Astrocyte (in vitro differentiated cells and primary cell): ENCODE measurements around the gene GRK6. TPM values are rescaled to one million over a fixed set of nuclear protein-coding genes. Genes with fewer than 3 reads are reported as not detected.

Source experiments
- DNase-seq: peaks from one replicate; pipeline ENCODE4 v3.0.0-alpha.2; 2010; ENCODE audit warnings: low read depth
- FAIRE-seq: peaks from 2 replicates; lab custom pipeline; 2011; peaks lifted over from hg19 to GRCh38; lab: Jason Lieb, UNC
- H2AFZ ChIP-seq: 2 replicates; pipeline ENCODE4 v1.6.0; 2012; ENCODE audit warnings: low read depth, low read length, inconsistent platforms
- H3K27ac ChIP-seq: 2 replicates; pipeline ENCODE4 v1.5.1; 2011; ENCODE audit warnings: low read depth, low read length, inconsistent platforms
- H3K27me3 ChIP-seq: 2 replicates; pipeline ENCODE4 v1.6.0; 2011; ENCODE audit warnings: low read length, inconsistent platforms; ENCODE audit not compliant: insufficient read depth
- H3K36me3 ChIP-seq: 2 replicates; pipeline ENCODE4 v1.5.1; 2011; ENCODE audit warnings: low read length, inconsistent platforms; ENCODE audit not compliant: insufficient read depth
- H3K4me1 ChIP-seq: 2 replicates; pipeline ENCODE4 v1.5.1; 2011; ENCODE audit warnings: low read length, inconsistent platforms; ENCODE audit not compliant: insufficient read depth
- H3K4me2 ChIP-seq: 2 replicates; pipeline ENCODE4 v1.6.0; 2012; ENCODE audit warnings: low read length, inconsistent platforms
- H3K4me3 ChIP-seq: 2 replicates; pipeline ENCODE4 v1.5.1; 2011; ENCODE audit warnings: low read depth, mild to moderate bottlenecking, low read length, inconsistent platforms; ENCODE audit not compliant: insufficient read depth
- H3K79me2 ChIP-seq: 2 replicates; pipeline ENCODE4 v1.6.0; 2012; ENCODE audit warnings: mild to moderate bottlenecking, low read length, inconsistent platforms; ENCODE audit not compliant: insufficient read depth
- H3K9ac ChIP-seq: 2 replicates; pipeline ENCODE4 v1.6.0; 2012; ENCODE audit warnings: mild to moderate bottlenecking, low read length, inconsistent platforms
- H3K9me3 ChIP-seq: 2 replicates; pipeline ENCODE4 v1.5.1; 2012; ENCODE audit warnings: low read depth, mild to moderate bottlenecking, low read length, inconsistent platforms; ENCODE audit not compliant: insufficient read depth
- H4K20me1 ChIP-seq: 2 replicates; pipeline ENCODE4 v1.6.0; 2012; ENCODE audit warnings: low read length, inconsistent platforms; ENCODE audit not compliant: insufficient read depth
- H3K27ac Mint-ChIP-seq: one replicate; pipeline ENCODE4 v1.8.0; 2021; ENCODE audit warnings: mild to moderate bottlenecking, mixed read lengths; ENCODE audit not compliant: unreplicated experiment
- H3K27me3 Mint-ChIP-seq: one replicate; pipeline ENCODE4 v1.8.0; 2021; ENCODE audit warnings: low read depth, mixed read lengths; ENCODE audit not compliant: unreplicated experiment
- H3K36me3 Mint-ChIP-seq: one replicate; pipeline ENCODE4 v1.8.0; 2021; ENCODE audit warnings: low read depth, mixed read lengths; ENCODE audit not compliant: unreplicated experiment
- H3K4me1 Mint-ChIP-seq: one replicate; pipeline ENCODE4 v1.8.0; 2021; ENCODE audit warnings: low read depth, mixed read lengths; ENCODE audit not compliant: unreplicated experiment
- H3K4me3 Mint-ChIP-seq: one replicate; pipeline ENCODE4 v1.8.0; 2021; ENCODE audit warnings: mild to moderate bottlenecking, moderate library complexity, mixed read lengths; ENCODE audit not compliant: unreplicated experiment
- H3K9me3 Mint-ChIP-seq: one replicate; pipeline ENCODE4 v1.8.0; 2021; ENCODE audit warnings: mild to moderate bottlenecking, mixed read lengths; ENCODE audit not compliant: unreplicated experiment
- EZH2 ChIP-seq: IDR thresholded peaks from 2 replicates; pipeline ENCODE4 v1.6.1; 2012; ENCODE audit warnings: mild to moderate bottlenecking, low read length, inconsistent platforms; ENCODE audit not compliant: insufficient read depth
- total RNA-seq: library from RNA; stranded (reverse); gene quantifications from 2 replicates; pipeline ENCODE4 v1.2.1, GENCODE V29; 2021
- TF ChIP-seq, protein P1 (sequence below): IDR thresholded peaks from 2 replicates; pipeline ENCODE4 v1.5.1; 2011; ENCODE audit warnings: low read depth, mild to moderate bottlenecking, inconsistent platforms, low read length, moderate library complexity; ENCODE audit not compliant: insufficient read depth

Gene GRK6
- total RNA-seq, 1 donor from 2014 or later, result 25.9 TPM

DNA sequence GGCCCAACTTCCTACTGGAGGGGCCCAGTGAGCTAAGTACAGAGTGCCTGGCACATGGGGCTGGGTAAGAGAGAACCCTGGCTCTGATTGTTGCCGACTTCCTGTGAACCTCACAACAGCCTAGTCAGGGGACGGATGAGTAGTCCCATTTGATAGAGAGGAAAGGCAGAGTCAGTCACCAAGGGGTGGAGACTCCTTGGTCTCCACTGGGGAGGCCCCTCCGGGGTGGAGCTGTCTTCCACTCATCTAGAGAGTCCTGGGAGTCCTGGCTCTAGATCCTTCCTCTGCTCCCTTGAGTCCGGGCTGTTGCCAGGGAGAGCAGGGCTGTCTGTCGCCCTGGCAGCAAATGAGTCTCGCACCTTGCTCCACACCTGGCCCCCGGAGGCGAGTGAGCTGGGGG, 8.0 kb downstream of the GRK6 start:
- DNase-seq, result no peak
- Mint-ChIP-seq H3K4me3 (no peak overlapping the region), H3K4me1 (peaks cover 3% of the 10 kb centered on the region), H3K36me3 (peaks cover 15% of the 10 kb centered on the region), H3K27me3 (no peaks in the 10 kb centered on the region), H3K27ac (no peak overlapping the region), H3K9me3 (peaks cover 1% of the 10 kb centered on the region)
- Histone ChIP-seq H3K4me2 (no peak overlapping the region), H3K9me3 (no peaks in the 10 kb centered on the region), H3K9ac (no peak overlapping the region), H3K36me3 (peaks cover 4% of the 10 kb centered on the region), H3K4me1 (no peaks in the 10 kb centered on the region), H4K20me1 (peaks cover 20% of the 10 kb centered on the region), H3K27me3 (no peaks in the 10 kb centered on the region), H3K27ac (no peak overlapping the region), H2AFZ (no peak overlapping the region), H3K4me3 (no peak overlapping the region), H3K79me2 (peaks cover 11% of the 10 kb centered on the region)
- FAIRE-seq, result no peak
- no peak for TF ChIP-seq EZH2
- TF ChIP-seq, protein P1, sequence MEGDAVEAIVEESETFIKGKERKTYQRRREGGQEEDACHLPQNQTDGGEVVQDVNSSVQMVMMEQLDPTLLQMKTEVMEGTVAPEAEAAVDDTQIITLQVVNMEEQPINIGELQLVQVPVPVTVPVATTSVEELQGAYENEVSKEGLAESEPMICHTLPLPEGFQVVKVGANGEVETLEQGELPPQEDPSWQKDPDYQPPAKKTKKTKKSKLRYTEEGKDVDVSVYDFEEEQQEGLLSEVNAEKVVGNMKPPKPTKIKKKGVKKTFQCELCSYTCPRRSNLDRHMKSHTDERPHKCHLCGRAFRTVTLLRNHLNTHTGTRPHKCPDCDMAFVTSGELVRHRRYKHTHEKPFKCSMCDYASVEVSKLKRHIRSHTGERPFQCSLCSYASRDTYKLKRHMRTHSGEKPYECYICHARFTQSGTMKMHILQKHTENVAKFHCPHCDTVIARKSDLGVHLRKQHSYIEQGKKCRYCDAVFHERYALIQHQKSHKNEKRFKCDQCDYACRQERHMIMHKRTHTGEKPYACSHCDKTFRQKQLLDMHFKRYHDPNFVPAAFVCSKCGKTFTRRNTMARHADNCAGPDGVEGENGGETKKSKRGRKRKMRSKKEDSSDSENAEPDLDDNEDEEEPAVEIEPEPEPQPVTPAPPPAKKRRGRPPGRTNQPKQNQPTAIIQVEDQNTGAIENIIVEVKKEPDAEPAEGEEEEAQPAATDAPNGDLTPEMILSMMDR, result no peak

DNA sequence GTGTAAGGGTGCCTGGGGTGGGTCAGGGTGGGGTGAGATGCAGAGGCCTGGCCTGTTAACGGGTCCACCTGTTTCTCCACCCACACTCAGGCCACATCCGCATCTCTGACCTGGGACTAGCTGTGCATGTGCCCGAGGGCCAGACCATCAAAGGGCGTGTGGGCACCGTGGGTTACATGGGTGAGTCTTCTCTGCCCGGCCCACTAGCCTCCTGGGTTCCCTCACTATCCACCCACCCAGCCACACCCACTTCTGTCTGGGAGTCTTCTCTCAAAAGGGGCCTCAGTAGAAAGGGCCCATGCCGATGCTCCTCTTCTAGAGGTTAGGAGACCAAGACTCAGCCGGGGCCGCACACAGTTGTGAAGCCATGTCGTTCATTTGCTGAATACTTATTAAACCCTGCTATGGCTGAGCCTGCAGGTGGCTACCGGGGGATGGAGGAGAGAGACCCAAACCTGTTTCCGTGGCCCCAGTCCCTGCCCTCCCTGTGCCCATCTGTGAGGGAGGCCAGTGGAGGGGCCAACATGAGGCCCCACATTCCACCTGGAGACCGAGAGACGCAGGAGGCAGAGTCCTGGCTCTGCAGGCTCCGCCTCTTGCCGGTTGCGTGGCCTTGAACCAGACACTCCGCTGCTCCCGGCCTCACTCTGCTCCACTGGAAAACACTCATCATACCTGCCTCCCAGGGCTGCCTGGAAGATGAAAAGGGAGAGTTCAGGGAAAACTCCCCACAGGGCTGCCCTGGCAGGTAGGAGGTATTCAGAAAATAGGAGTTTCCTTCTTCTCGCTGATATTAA, 8.7 kb downstream of the GRK6 start:
- TF ChIP-seq, protein P1, result no peak
- no peak for TF ChIP-seq EZH2
- Histone ChIP-seq H3K4me1 (no peaks in the 10 kb centered on the region), H3K4me2 (no peak overlapping the region), H3K9ac (no peak overlapping the region), H4K20me1 (peaks cover 12% of the 10 kb centered on the region), H3K79me2 (peaks cover 5% of the 10 kb centered on the region), H3K27ac (no peak overlapping the region), H2AFZ (no peak overlapping the region), H3K36me3 (peaks cover 4% of the 10 kb centered on the region), H3K27me3 (no peaks in the 10 kb centered on the region), H3K9me3 (no peaks in the 10 kb centered on the region), H3K4me3 (no peak overlapping the region)
- Mint-ChIP-seq H3K36me3 (peaks cover 18% of the 10 kb centered on the region), H3K4me3 (no peak overlapping the region), H3K9me3 (peaks cover 1% of the 10 kb centered on the region), H3K27ac (no peak overlapping the region), H3K27me3 (no peaks in the 10 kb centered on the region), H3K4me1 (no peaks in the 10 kb centered on the region)
- FAIRE-seq, result no peak
- DNase-seq, result no peak
